WTC11 (cell line): Measurements from ENCODE around the gene TM9SF4. TPM values are rescaled to one million over a fixed set of nuclear protein-coding genes. Genes with fewer than 3 reads are reported as not detected.

ENCODE experiments used
- ATAC-seq: fragments of 200-7000 bp; cut with Tn5 transposase; 2 replicates; pipeline ENCODE4 v1.10.0; 2021; ENCODE audit warnings: mild to moderate bottlenecking, moderate library complexity
- CTCF ChIA-PET: fragments of 300-600 bp; sonication (Branson Sonifier 250); formaldehyde crosslinking; loops from one replicate; lab custom pipeline; 2021; ENCODE audit warnings: antibody characterized with exemption; lab: Charles Lee
- POLR2A ChIA-PET: fragments of 350-600 bp; sonication (Branson Sonifier 250); formaldehyde crosslinking; loops from one replicate; lab custom pipeline; 2021; ENCODE audit warnings: antibody characterized with exemption; lab: Charles Lee
- DNase-seq: peaks from one replicate; pipeline ENCODE4 v3.0.0; 2021; ENCODE audit warnings: low spot score
- H3K27ac Mint-ChIP-seq: 2 replicates; pipeline ENCODE4 v1.8.0; 2021; ENCODE audit warnings: mixed read lengths
- H3K27me3 Mint-ChIP-seq: 2 replicates; pipeline ENCODE4 v1.8.0; 2021; ENCODE audit warnings: low read depth, mild to moderate bottlenecking, moderate library complexity, mixed read lengths
- H3K36me3 Mint-ChIP-seq: 2 replicates; pipeline ENCODE4 v1.8.0; 2021; ENCODE audit warnings: mixed read lengths
- H3K4me1 Mint-ChIP-seq: 2 replicates; pipeline ENCODE4 v1.8.0; 2022; ENCODE audit warnings: mixed read lengths
- H3K4me3 Mint-ChIP-seq: 2 replicates; pipeline ENCODE4 v1.8.0; 2021; ENCODE audit warnings: mild to moderate bottlenecking, moderate library complexity, mixed read lengths
- H3K9me3 Mint-ChIP-seq: 2 replicates; pipeline ENCODE4 v1.8.0; 2021; ENCODE audit warnings: mixed read lengths
- CDX4 ChIP-seq: fragments of 250-450 bp; sonication (Bioruptor Pico); IDR thresholded peaks from 2 replicates; pipeline ENCODE4 v1.9.0; 2021; ENCODE audit warnings: moderate library complexity, mild to moderate bottlenecking, inconsistent platforms, borderline replicate concordance
- ELF4 ChIP-seq: sonication (generic); formaldehyde crosslinking; IDR thresholded peaks from 2 replicates; pipeline ENCODE4 v1.8.1; 2022; ENCODE audit warnings: low read depth, mild to moderate bottlenecking, moderate library complexity, missing genetic modification reagents
- EMX1 ChIP-seq: fragments of 250-450 bp; sonication (Bioruptor Pico); IDR thresholded peaks from 2 replicates; pipeline ENCODE4 v1.8.0; 2021; ENCODE audit warnings: mild to moderate bottlenecking
- KAT7 ChIP-seq: sonication (generic); formaldehyde crosslinking; IDR thresholded peaks from 2 replicates; pipeline ENCODE4 v1.8.1; 2023; ENCODE audit warnings: missing genetic modification reagents, mild to moderate bottlenecking, borderline replicate concordance
- MLX ChIP-seq: sonication (generic); formaldehyde crosslinking; IDR thresholded peaks from 2 replicates; pipeline ENCODE4 v1.8.1; 2023; ENCODE audit warnings: mild to moderate bottlenecking, missing genetic modification reagents, moderate library complexity
- NR1H2 ChIP-seq: sonication (generic); formaldehyde crosslinking; IDR thresholded peaks from 2 replicates; pipeline ENCODE4 v1.9.0; 2021; ENCODE audit warnings: mild to moderate bottlenecking, moderate library complexity, missing genetic modification reagents
- RELA ChIP-seq: sonication (generic); formaldehyde crosslinking; IDR thresholded peaks from 2 replicates; pipeline ENCODE4 v1.8.1; 2022; ENCODE audit warnings: missing genetic modification reagents, mild to moderate bottlenecking, borderline replicate concordance
- RORB ChIP-seq: fragments of 250-450 bp; sonication (Bioruptor Pico); IDR thresholded peaks from 2 replicates; pipeline ENCODE4 v1.9.0; 2021; ENCODE audit warnings: mild to moderate bottlenecking
- ZBTB21 ChIP-seq: sonication (generic); formaldehyde crosslinking; IDR thresholded peaks from 2 replicates; pipeline ENCODE4 v1.8.1; 2023; ENCODE audit warnings: mild to moderate bottlenecking, missing genetic modification reagents, borderline replicate concordance
- ZNF138 ChIP-seq: sonication (generic); formaldehyde crosslinking; conservative IDR thresholded peaks from 2 replicates; pipeline ENCODE4 v1.8.1; 2022; ENCODE audit warnings: mild to moderate bottlenecking, moderate library complexity, missing genetic modification reagents
- ZNF317 ChIP-seq: sonication (generic); formaldehyde crosslinking; IDR thresholded peaks from 2 replicates; pipeline ENCODE4 v1.8.1; 2023; ENCODE audit warnings: low read depth, mild to moderate bottlenecking, moderate library complexity, missing genetic modification reagents, borderline replicate concordance
- ZNF396 ChIP-seq: fragments of 250-450 bp; sonication (Bioruptor Pico); IDR thresholded peaks from 2 replicates; pipeline ENCODE4 v1.8.0; 2021; ENCODE audit warnings: mild to moderate bottlenecking, moderate library complexity, borderline replicate concordance
- ZNF671 ChIP-seq: fragments of 250-450 bp; sonication (Bioruptor Pico); IDR thresholded peaks from 2 replicates; pipeline ENCODE4 v1.8.0; 2021; ENCODE audit warnings: mild to moderate bottlenecking
- total RNA-seq: library from RNA; stranded (reverse); gene quantifications from 3 replicates; pipeline ENCODE4 v1.2.3, GENCODE V29; 2021
- TF ChIP-seq, protein P1 (sequence below): sonication (generic); formaldehyde crosslinking; IDR thresholded peaks from 2 replicates; pipeline ENCODE4 v1.8.1; 2023; ENCODE audit warnings: mild to moderate bottlenecking, moderate library complexity, missing genetic modification reagents
- TF ChIP-seq, protein P2 (sequence below): sonication (generic); formaldehyde crosslinking; IDR thresholded peaks from 2 replicates; pipeline ENCODE4 v1.8.1; 2022; ENCODE audit warnings: low read depth, missing genetic modification reagents, borderline replicate concordance
- TF ChIP-seq, protein P3 (sequence below): sonication (generic); formaldehyde crosslinking; conservative IDR thresholded peaks from 2 replicates; pipeline ENCODE4 v1.8.1; 2022; ENCODE audit warnings: mild to moderate bottlenecking, missing genetic modification reagents

The TM9SF4 gene
- total RNA-seq, 1 experiment from 2014 or later, result 44.8 TPM

GRCh38 chr20:32163951-32164350 is 54.4 kb downstream of the TM9SF4 start:
- H3K27ac Mint-ChIP-seq, result no peak overlapping the region
- ChIA-PET POLR2A (no interaction called here), CTCF (no interaction called here)
- H3K4me1 Mint-ChIP-seq, result peaks cover 9% of the 10 kb centered on the region
- DNase-seq (no peak), ATAC-seq (no peak)
- TF ChIP-seq, protein P1, sequence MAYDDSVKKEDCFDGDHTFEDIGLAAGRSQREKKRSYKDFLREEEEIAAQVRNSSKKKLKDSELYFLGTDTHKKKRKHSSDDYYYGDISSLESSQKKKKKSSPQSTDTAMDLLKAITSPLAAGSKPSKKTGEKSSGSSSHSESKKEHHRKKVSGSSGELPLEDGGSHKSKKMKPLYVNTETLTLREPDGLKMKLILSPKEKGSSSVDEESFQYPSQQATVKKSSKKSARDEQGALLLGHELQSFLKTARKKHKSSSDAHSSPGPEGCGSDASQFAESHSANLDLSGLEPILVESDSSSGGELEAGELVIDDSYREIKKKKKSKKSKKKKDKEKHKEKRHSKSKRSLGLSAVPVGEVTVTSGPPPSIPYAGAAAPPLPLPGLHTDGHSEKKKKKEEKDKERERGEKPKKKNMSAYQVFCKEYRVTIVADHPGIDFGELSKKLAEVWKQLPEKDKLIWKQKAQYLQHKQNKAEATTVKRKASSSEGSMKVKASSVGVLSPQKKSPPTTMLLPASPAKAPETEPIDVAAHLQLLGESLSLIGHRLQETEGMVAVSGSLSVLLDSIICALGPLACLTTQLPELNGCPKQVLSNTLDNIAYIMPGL (CRISPR knock-in tag), result no peak
- TF ChIP-seq ZNF317 (no peak), ZNF396 (CRISPR knock-in tag) (no peak), MLX (CRISPR knock-in tag) (no peak), ELF4 (no peak)
- TF ChIP-seq, protein P2, sequence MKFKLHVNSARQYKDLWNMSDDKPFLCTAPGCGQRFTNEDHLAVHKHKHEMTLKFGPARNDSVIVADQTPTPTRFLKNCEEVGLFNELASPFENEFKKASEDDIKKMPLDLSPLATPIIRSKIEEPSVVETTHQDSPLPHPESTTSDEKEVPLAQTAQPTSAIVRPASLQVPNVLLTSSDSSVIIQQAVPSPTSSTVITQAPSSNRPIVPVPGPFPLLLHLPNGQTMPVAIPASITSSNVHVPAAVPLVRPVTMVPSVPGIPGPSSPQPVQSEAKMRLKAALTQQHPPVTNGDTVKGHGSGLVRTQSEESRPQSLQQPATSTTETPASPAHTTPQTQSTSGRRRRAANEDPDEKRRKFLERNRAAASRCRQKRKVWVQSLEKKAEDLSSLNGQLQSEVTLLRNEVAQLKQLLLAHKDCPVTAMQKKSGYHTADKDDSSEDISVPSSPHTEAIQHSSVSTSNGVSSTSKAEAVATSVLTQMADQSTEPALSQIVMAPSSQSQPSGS (CRISPR knock-in tag), result no peak
- H3K36me3 Mint-ChIP-seq, result peaks cover 53% of the 10 kb centered on the region
- H3K4me3 Mint-ChIP-seq, result no peak overlapping the region
- no peaks in the 10 kb centered on the region for H3K27me3 Mint-ChIP-seq
- H3K9me3 Mint-ChIP-seq, result no peaks in the 10 kb centered on the region

DNA sequence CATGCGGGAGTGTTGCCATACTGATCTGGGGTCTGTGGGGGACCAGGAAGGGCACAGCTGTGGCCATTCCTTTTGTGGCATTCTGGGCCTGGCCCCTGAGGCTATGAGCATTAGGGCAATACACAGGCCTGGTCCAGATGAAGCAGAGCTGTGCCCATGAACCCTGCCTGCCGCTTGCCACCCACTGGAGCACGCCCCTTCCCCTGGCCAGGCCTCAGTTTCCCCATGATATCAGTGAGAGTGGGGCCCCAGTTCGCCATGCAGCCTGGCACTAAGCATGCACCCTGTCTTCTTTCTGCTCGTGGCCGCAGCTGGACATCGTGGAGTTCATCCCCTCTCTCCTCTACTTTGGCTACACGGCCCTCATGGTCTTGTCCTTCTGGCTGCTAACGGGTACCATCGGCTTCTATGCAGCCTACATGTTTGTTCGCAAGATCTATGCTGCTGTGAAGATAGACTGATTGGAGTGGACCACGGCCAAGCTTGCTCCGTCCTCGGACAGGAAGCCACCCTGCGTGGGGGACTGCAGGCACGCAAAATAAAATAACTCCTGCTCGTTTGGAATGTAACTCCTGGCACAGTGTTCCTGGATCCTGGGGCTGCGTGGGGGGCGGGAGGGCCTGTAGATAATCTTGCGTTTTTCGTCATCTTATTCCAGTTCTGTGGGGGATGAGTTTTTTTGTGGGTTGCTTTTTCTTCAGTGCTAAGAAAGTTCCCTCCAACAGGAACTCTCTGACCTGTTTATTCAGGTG is 55.6 kb downstream of the TM9SF4 start:
- no peaks in the 10 kb centered on the region for H3K9me3 Mint-ChIP-seq
- H3K36me3 Mint-ChIP-seq, result peaks cover 49% of the 10 kb centered on the region
- no peaks in the 10 kb centered on the region for H3K27me3 Mint-ChIP-seq
- ChIA-PET POLR2A (no interaction called here), CTCF (no interaction called here)
- no peak for TF ChIP-seq ZBTB21 (CRISPR knock-in tag)
- no peak for TF ChIP-seq CDX4
- TF ChIP-seq RELA (CRISPR knock-in tag), result no peak
- no peak for TF ChIP-seq ZNF138 (CRISPR knock-in tag)
- no peak for TF ChIP-seq NR1H2 (CRISPR knock-in tag)
- H3K27ac Mint-ChIP-seq, result no peak overlapping the region
- DNase-seq, result no peak
- H3K4me1 Mint-ChIP-seq, result peaks cover 11% of the 10 kb centered on the region
- no peak for ATAC-seq
- H3K4me3 Mint-ChIP-seq, result no peak overlapping the region

DNA sequence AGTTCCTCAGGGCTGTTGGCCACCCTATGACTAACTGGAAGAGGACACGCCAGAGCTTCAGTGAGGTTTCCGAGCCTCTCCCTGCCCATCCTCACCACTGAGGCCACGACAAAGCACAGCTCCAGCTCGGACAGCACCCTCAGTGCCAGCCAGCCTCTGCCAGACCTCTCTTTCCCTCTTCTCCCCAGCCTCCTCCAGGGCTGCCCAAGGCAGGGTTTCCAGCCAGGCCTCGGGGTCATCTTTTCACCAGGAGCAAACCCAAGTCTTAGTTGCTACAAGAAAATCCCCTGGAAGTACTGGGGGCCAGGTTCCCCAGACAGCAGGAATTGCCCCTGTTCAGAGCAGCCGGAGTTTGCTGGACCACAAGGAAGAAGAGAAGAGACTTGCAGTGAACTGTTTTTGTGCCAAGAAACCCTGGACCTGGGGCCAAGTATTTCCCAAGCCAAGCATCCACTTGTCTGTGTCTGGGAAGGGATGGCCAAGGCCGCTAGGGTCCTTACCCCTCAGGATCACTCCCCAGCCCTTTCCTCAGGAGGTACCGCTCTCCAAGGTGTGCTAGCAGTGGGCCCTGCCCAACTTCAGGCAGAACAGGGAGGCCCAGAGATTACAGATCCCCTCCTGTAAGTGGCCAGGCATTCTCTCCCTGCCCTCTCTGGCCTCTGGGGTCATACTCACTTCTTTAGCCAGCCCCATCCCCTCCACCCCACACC is 56.5 kb downstream of the TM9SF4 start:
- ATAC-seq (no peak), DNase-seq (no peak)
- Mint-ChIP-seq H3K27ac (no peak overlapping the region), H3K4me3 (no peak overlapping the region), H3K27me3 (no peaks in the 10 kb centered on the region), H3K4me1 (peaks cover 11% of the 10 kb centered on the region), H3K36me3 (peaks cover 43% of the 10 kb centered on the region), H3K9me3 (no peaks in the 10 kb centered on the region)
- TF ChIP-seq RORB (CRISPR knock-in tag) (no peak), EMX1 (CRISPR knock-in tag) (no peak), NR1H2 (CRISPR knock-in tag) (no peak), ZNF671 (no peak), KAT7 (CRISPR knock-in tag) (no peak)
- TF ChIP-seq, protein P3, sequence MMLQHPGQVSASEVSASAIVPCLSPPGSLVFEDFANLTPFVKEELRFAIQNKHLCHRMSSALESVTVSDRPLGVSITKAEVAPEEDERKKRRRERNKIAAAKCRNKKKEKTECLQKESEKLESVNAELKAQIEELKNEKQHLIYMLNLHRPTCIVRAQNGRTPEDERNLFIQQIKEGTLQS (CRISPR knock-in tag), result no peak
- ChIA-PET POLR2A (no interaction called here), CTCF (no interaction called here)
